Epithelial cell of proximal tubule (primary cell): ENCODE results near the gene RBM25. TPM values are rescaled to one million over a fixed set of nuclear protein-coding genes. Genes with fewer than 3 reads are reported as not detected.

Experiments used
- DNase-seq: peaks from one replicate; pipeline ENCODE4 v3.0.0-alpha.2; 2011; ENCODE audit warnings: low read depth
- H3K4me3 ChIP-seq: 2 replicates; pipeline ENCODE4 v1.5.1; 2011; ENCODE audit warnings: low read depth, mild to moderate bottlenecking, low read length
- CTCF ChIP-seq: conservative IDR thresholded peaks from 2 replicates; pipeline ENCODE4 v1.5.1; 2012; ENCODE audit warnings: low read depth, mild to moderate bottlenecking, low read length
- total RNA-seq: library from RNA; depleted of rRNA; stranded (reverse); fragments of >200 nt; gene quantifications from 2 replicates; pipeline ENCODE4 v1.2.3, GENCODE V29; 2015

The RBM25 gene
- total RNA-seq, 1 donor from 2014 or later, result 47.3 TPM

DNA sequence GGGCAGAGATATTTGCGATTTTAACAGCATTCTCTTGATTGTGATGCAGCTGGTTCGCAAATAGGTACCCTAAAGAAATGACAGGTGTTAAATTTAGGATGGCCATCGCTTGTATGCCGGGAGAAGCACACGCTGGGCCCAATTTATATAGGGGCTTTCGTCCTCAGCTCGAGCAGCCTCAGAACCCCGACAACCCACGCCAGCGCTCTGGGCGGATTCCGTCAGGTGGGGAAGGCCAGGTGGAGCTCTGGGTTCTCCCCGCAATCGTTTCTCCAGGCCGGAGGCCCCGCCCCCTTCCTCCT is 77.7 kb downstream of the RBM25 start:
- TF ChIP-seq CTCF, result no peak
- DNase-seq, result no peak
- peak overlapping the region; percentile 88 for H3K4me3 ChIP-seq

- DNase-seq, result no peak
- TF ChIP-seq CTCF, result no peak
- peak within 1 kb of the TSS; percentile 88 for H3K4me3 ChIP-seq
Observed at GRCh38 chr14:73136387-73137225, 78.3 kb downstream of the RBM25 start, which contains the start of gene PSEN1. PSEN1 (plus strand) TSS chr14:73136507; CDS start chr14:73148020, 11,513 bp downstream.

- H3K4me3 ChIP-seq, result no peak overlapping the region
- TF ChIP-seq CTCF, result no peak
- no peak for DNase-seq
Observed at GRCh38 chr14:73140811-73141323, 82.5 kb downstream of the RBM25 start.

DNA sequence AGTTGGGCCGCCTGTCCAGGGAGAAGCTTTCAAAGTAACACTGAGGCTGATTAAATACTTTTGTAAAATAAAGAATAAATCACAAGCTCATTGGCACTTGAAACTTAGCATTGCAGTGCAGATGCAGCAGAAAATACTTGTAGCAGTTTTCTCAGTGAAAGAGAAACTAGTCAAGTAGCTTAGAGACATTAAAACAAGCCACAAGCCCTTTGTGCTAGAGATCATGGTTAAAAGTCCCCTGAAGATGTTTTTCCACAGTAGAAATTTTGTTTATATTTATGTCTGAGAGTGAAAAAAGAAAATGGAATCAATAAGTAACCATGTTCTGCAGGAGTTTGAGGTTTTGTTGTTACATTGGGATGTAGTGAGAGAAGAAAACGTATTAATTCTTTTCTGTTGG is 83.9 kb downstream of the RBM25 start:
- no peak for DNase-seq
- H3K4me3 ChIP-seq, result no peak overlapping the region
- no peak for TF ChIP-seq CTCF

DNA sequence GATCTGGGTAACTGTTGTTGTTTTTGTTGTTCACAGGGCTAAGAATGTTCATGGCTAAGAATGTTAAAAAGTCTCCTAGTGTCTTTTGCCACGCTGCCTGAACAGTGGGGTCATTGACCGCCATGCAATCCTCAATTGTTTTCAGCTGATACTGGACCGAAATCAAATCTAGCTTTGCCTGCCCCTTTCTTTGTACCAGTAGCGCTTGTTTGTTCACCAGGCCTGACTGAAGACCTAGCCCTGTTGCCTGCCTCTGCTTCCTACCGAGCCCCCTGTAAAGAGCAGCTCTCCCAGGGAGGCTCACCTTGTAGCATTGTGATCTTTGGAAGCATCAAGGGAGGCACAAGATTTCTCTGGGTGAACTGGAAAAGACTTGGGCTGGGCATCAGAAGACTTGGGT is 84.7 kb downstream of the RBM25 start:
- H3K4me3 ChIP-seq, result no peak overlapping the region
- no peak for TF ChIP-seq CTCF
- no peak for DNase-seq

DNA sequence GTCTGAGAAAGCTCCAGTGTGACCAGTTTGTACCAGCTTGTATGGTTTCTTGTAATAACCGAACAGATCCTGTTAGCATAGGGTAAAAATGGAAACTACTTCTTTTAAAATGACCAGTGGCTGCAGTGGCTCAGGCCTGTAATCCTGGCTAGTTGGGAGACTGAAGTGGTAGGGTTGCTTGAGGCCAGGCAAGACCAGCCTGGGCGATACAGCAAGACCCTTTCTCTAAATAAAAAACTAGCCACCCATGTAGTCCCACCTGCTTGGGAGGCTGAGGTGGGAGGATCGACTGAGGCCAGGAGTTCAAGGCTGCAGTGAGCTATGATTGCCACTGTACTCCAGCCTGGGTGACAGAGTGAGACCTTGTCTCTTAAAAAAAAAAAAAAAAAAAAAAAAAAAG is 85.3 kb downstream of the RBM25 start:
- H3K4me3 ChIP-seq, result no peak overlapping the region
- no peak for TF ChIP-seq CTCF
- no peak for DNase-seq

- DNase-seq, result no peak
- TF ChIP-seq CTCF, result no peak
Observed at GRCh38 chr14:73145371-73145770, 87.0 kb downstream of the RBM25 start.

More at GRCh38 chr14:73145371-73145770, 87.0 kb downstream of the RBM25 start:
- H3K4me3 ChIP-seq, result no peak overlapping the region
